Measurements from ENCODE around the gene PDPN.

DNA sequence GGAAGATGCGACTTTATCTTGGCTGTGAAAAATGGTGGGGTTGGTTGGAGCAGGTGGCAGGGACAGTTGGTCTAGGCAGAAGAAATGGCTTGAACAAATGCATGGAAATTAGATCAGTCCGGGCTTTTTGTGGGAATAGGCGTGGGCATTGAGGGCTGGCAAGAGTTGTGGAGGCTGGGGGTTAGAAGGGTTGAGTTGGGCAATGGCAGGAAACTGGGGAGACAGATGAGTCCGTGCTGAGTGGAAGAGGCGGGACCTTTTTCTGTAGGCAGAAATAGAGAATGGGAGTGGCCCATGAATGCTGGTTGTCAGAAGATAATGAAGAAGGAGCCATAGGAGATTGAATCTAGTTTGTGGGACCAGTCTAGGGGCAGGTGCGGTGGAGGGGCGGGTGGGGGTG, 6.9 kb downstream of the PDPN start:
- TF ChIP-seq, protein P1, sequence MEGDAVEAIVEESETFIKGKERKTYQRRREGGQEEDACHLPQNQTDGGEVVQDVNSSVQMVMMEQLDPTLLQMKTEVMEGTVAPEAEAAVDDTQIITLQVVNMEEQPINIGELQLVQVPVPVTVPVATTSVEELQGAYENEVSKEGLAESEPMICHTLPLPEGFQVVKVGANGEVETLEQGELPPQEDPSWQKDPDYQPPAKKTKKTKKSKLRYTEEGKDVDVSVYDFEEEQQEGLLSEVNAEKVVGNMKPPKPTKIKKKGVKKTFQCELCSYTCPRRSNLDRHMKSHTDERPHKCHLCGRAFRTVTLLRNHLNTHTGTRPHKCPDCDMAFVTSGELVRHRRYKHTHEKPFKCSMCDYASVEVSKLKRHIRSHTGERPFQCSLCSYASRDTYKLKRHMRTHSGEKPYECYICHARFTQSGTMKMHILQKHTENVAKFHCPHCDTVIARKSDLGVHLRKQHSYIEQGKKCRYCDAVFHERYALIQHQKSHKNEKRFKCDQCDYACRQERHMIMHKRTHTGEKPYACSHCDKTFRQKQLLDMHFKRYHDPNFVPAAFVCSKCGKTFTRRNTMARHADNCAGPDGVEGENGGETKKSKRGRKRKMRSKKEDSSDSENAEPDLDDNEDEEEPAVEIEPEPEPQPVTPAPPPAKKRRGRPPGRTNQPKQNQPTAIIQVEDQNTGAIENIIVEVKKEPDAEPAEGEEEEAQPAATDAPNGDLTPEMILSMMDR (tag by site-specific recombination; IDR thresholded peaks at IDR 0.05): no peak
- TF ChIP-seq, protein P2, sequence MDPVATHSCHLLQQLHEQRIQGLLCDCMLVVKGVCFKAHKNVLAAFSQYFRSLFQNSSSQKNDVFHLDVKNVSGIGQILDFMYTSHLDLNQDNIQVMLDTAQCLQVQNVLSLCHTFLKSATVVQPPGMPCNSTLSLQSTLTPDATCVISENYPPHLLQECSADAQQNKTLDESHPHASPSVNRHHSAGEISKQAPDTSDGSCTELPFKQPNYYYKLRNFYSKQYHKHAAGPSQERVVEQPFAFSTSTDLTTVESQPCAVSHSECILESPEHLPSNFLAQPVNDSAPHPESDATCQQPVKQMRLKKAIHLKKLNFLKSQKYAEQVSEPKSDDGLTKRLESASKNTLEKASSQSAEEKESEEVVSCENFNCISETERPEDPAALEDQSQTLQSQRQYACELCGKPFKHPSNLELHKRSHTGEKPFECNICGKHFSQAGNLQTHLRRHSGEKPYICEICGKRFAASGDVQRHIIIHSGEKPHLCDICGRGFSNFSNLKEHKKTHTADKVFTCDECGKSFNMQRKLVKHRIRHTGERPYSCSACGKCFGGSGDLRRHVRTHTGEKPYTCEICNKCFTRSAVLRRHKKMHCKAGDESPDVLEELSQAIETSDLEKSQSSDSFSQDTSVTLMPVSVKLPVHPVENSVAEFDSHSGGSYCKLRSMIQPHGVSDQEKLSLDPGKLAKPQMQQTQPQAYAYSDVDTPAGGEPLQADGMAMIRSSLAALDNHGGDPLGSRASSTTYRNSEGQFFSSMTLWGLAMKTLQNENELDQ (tag by site-specific recombination; IDR thresholded peaks at IDR 0.05; ENCODE audit: low read depth): no peak
- TF ChIP-seq ZNF211 (tag by site-specific recombination; IDR thresholded peaks at IDR 0.05; ENCODE audit: low read depth) (no peak), ZNF391 (tag by site-specific recombination; IDR thresholded peaks at IDR 0.05; ENCODE audit: borderline replicate concordance, low read depth) (no peak), ZNF549 (tag by site-specific recombination; IDR thresholded peaks at IDR 0.05) (no peak), HOXA7 (CRISPR knock-in tag; IDR thresholded peaks at IDR 0.05; ENCODE audit: borderline replicate concordance) (no peak), ZNF510 (tag by site-specific recombination; IDR thresholded peaks at IDR 0.05; ENCODE audit: insufficient replicate concordance) (no peak), ZNF274 (IDR thresholded peaks at IDR 0.05; ENCODE audit: low read length) (no peak), ZNF274 (tag by site-specific recombination; IDR thresholded peaks at IDR 0.05; ENCODE audit: borderline replicate concordance) (no peak), ZSCAN23 (tag by site-specific recombination; IDR thresholded peaks at IDR 0.05) (no peak), ZNF558 (tag by site-specific recombination; IDR thresholded peaks at IDR 0.05) (no peak), ZNF76 (tag by site-specific recombination; IDR thresholded peaks at IDR 0.05; ENCODE audit: borderline replicate concordance, low read depth) (no peak)
- TF ChIP-seq, protein P3, sequence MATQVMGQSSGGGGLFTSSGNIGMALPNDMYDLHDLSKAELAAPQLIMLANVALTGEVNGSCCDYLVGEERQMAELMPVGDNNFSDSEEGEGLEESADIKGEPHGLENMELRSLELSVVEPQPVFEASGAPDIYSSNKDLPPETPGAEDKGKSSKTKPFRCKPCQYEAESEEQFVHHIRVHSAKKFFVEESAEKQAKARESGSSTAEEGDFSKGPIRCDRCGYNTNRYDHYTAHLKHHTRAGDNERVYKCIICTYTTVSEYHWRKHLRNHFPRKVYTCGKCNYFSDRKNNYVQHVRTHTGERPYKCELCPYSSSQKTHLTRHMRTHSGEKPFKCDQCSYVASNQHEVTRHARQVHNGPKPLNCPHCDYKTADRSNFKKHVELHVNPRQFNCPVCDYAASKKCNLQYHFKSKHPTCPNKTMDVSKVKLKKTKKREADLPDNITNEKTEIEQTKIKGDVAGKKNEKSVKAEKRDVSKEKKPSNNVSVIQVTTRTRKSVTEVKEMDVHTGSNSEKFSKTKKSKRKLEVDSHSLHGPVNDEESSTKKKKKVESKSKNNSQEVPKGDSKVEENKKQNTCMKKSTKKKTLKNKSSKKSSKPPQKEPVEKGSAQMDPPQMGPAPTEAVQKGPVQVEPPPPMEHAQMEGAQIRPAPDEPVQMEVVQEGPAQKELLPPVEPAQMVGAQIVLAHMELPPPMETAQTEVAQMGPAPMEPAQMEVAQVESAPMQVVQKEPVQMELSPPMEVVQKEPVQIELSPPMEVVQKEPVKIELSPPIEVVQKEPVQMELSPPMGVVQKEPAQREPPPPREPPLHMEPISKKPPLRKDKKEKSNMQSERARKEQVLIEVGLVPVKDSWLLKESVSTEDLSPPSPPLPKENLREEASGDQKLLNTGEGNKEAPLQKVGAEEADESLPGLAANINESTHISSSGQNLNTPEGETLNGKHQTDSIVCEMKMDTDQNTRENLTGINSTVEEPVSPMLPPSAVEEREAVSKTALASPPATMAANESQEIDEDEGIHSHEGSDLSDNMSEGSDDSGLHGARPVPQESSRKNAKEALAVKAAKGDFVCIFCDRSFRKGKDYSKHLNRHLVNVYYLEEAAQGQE (tag by site-specific recombination; IDR thresholded peaks at IDR 0.05): no peak

Measured in HEK293 (cell line).